GM23338 (cell line): ENCODE measurements around the gene STPG4. TPM values are rescaled to one million over a fixed set of nuclear protein-coding genes. Genes with fewer than 3 reads are reported as not detected.
A peak's percentile ranks its signal among the peaks of the same experiment; 100 is the strongest.

Experiments used
- ATAC-seq: fragments of 200-7000 bp; cut with Tn5 transposase; 3 replicates; pipeline ENCODE4 v1.9.1; 2020
- DNase-seq: peaks from one replicate; pipeline ENCODE4 v3.0.0-alpha.2; 2015; ENCODE audit warnings: low spot score
- H2AFZ ChIP-seq: fragments of 200-600 bp; sonication (generic); 2 replicates; pipeline ENCODE4 v1.8.0; 2016; ENCODE audit warnings: antibody characterized with exemption, mild to moderate bottlenecking, moderate library complexity
- H3F3A ChIP-seq: fragments of 200-600 bp; sonication (generic); replicated peaks from 2 replicates; pipeline ENCODE4 v1.8.0; 2017; ENCODE audit warnings: antibody characterized with exemption, mixed run types, low read depth
- H3K27ac ChIP-seq: fragments of 200-600 bp; sonication (generic); 2 replicates; pipeline ENCODE4 v1.6.1; 2016; ENCODE audit warnings: low read depth
- H3K27me3 ChIP-seq: fragments of 200-600 bp; sonication (generic); 2 replicates; pipeline ENCODE4 v1.8.0; 2016; ENCODE audit warnings: mild to moderate bottlenecking, mixed run types, moderate library complexity; ENCODE audit not compliant: insufficient read depth
- H3K36me3 ChIP-seq: fragments of 200-600 bp; sonication (generic); 2 replicates; pipeline ENCODE4 v1.8.0; 2016; ENCODE audit warnings: mild to moderate bottlenecking; ENCODE audit not compliant: insufficient read depth
- H3K4me1 ChIP-seq: fragments of 200-600 bp; sonication (generic); 2 replicates; pipeline ENCODE4 v1.8.0; 2016; ENCODE audit warnings: mild to moderate bottlenecking, moderate library complexity; ENCODE audit not compliant: insufficient read depth
- H3K4me2 ChIP-seq: fragments of 200-600 bp; sonication (generic); 2 replicates; pipeline ENCODE4 v1.7.1; 2017; ENCODE audit warnings: mixed run types
- H3K4me3 ChIP-seq: fragments of 200-600 bp; sonication (generic); 2 replicates; pipeline ENCODE4 v1.6.1; 2016; ENCODE audit warnings: mixed run types
- H3K79me2 ChIP-seq: fragments of 200-600 bp; sonication (generic); replicated peaks from 2 replicates; pipeline ENCODE4 v1.8.0; 2017; ENCODE audit warnings: mild to moderate bottlenecking; ENCODE audit not compliant: insufficient read depth
- H3K9me2 ChIP-seq: fragments of 200-600 bp; sonication (generic); 2 replicates; pipeline ENCODE4 v1.8.0; 2017; ENCODE audit not compliant: insufficient read depth
- H4K20me1 ChIP-seq: fragments of 200-600 bp; sonication (generic); replicated peaks from 2 replicates; pipeline ENCODE4 v1.8.0; 2017; ENCODE audit warnings: mild to moderate bottlenecking; ENCODE audit not compliant: insufficient read depth
- H3K27ac Mint-ChIP-seq: 2 replicates; pipeline ENCODE4 v1.8.0; 2020; ENCODE audit warnings: inconsistent platforms, mild to moderate bottlenecking, moderate library complexity, mixed read lengths
- H3K27me3 Mint-ChIP-seq: 3 replicates; pipeline ENCODE4 v1.8.0; 2022; ENCODE audit warnings: low read depth, mild to moderate bottlenecking, moderate library complexity, mixed read lengths, inconsistent platforms; ENCODE audit not compliant: insufficient read depth, poor library complexity
- H3K36me3 Mint-ChIP-seq: 3 replicates; pipeline ENCODE4 v1.8.0; 2021; ENCODE audit warnings: low read depth, mild to moderate bottlenecking, inconsistent platforms, moderate library complexity, mixed read lengths
- H3K4me1 Mint-ChIP-seq: 3 replicates; pipeline ENCODE4 v1.8.0; 2020; ENCODE audit warnings: mild to moderate bottlenecking, inconsistent platforms, mixed read lengths
- H3K4me3 Mint-ChIP-seq: 3 replicates; pipeline ENCODE4 v1.8.0; 2021; ENCODE audit warnings: moderate library complexity, mild to moderate bottlenecking, inconsistent platforms, mixed read lengths
- H3K9me3 Mint-ChIP-seq: 3 replicates; pipeline ENCODE4 v1.8.0; 2020; ENCODE audit warnings: moderate library complexity, mild to moderate bottlenecking, inconsistent platforms, mixed read lengths
- CREB1 ChIP-seq: fragments of 250-450 bp; sonication (Bioruptor Pico); IDR thresholded peaks from 2 replicates; pipeline ENCODE4 v1.5.0; 2020; ENCODE audit warnings: low read depth, mild to moderate bottlenecking, moderate library complexity
- EZH2 ChIP-seq: fragments of 200-600 bp; sonication (generic); IDR thresholded peaks from one replicate; pipeline ENCODE4 v1.8.0; 2017; ENCODE audit warnings: antibody characterized with exemption, mild to moderate bottlenecking, low read depth; ENCODE audit not compliant: unreplicated experiment
- EZH2phosphoT487 ChIP-seq: fragments of 200-600 bp; sonication (generic); IDR thresholded peaks from one replicate; pipeline ENCODE4 v1.8.1; 2018; ENCODE audit warnings: antibody characterized with exemption; ENCODE audit not compliant: unreplicated experiment
- NANOG ChIP-seq: IDR thresholded peaks from 2 replicates; pipeline ENCODE4 v1.6.1; 2016; ENCODE audit warnings: antibody characterized with exemption, borderline replicate concordance
- POLR2AphosphoS5 ChIP-seq: IDR thresholded peaks from 2 replicates; pipeline ENCODE4 v1.6.1; 2016; ENCODE audit warnings: antibody characterized with exemption, low read depth
- STAT1 ChIP-seq: IDR thresholded peaks from one replicate; pipeline ENCODE4 v1.6.1; 2016; ENCODE audit warnings: antibody characterized with exemption; ENCODE audit not compliant: unreplicated experiment
- ZNF331 ChIP-seq: fragments of 250-450 bp; sonication (Bioruptor Pico); IDR thresholded peaks from 2 replicates; pipeline ENCODE4 v1.5.0; 2020; ENCODE audit warnings: low read depth, mild to moderate bottlenecking, moderate library complexity
- polyA plus RNA-seq: library from polyadenylated mRNA; unstranded; fragments of >200 nt; fragmentation: Nextera tagmentation; extraction: Ambion mirVana; gene quantifications from 2 replicates; pipeline ENCODE4 v1.2.1, GENCODE V29; 2016
- total RNA-seq: library from RNA; depleted of rRNA; stranded (reverse); fragments of >200 nt; shearing (Covaris generic); gene quantifications from 2 replicates; pipeline ENCODE4 v1.2.3, GENCODE V29; 2014
- TF ChIP-seq, protein P1 (sequence below): fragments of 250-450 bp; sonication (Bioruptor Pico); IDR thresholded peaks from 2 replicates; pipeline ENCODE4 v1.5.0; 2020; ENCODE audit warnings: mild to moderate bottlenecking, moderate library complexity
- TF ChIP-seq, protein P2 (sequence below), 2 experiments: fragments of 200-600 bp in 1 of 2; sonication (generic) in 1 of 2; conservative IDR thresholded peaks; 2 replicates each; pipeline versions ENCODE4 v1.5.1 to v1.6.1; 2016 to 2017; ENCODE audit warnings: antibody characterized with exemption in 2 of 2, low read depth in 2 of 2, mild to moderate bottlenecking in 2 of 2, moderate library complexity in 1 of 2

Gene STPG4
- total and polyA plus RNA-seq, 2 experiments from 2014 or later, result 0.28 TPM; not detected in 1

DNA sequence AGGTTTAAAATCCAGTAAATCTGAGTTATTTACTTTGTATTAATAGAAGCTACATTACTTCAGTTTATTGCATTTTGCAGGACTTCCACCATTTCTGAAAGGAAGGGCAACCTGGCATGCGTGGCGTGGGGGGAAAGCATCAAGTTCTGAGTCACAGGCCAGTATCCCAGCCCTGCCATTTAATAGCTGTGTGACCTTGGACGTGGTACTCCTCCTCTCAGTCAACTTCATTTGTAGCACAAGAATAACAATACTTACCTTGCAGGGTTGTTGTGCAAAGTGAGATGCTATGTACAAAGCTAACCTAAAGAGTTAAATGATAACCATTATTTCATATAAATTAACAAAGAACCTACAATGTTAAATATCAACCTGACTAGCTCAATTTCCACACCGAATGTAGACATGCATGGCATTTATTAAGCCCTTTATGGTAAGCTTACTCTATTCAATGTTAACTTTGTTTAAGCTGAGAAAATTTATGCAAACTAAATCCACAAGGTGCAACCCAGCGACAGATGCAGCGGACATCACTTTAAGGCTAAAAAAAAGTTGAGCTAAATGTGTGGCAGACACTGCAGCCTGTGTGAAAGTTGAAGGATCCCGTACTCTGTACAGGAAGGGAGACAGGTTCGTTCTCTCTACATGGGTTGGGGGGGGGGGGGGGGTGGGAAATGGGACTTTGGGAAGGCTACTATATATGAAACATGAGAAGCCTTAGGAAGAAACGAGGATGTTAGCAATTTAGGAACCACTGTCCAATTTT is 17.2 kb upstream of the STPG4 start:
- ATAC-seq, result no peak
- no peaks in the 10 kb centered on the region for H3K9me2 ChIP-seq
- peaks cover 18% of the 10 kb centered on the region for H3K27me3 Mint-ChIP-seq
- peaks cover 48% of the 10 kb centered on the region for H3K4me1 Mint-ChIP-seq
- H3K36me3 ChIP-seq, result peaks cover 8% of the 10 kb centered on the region; the same call in 1 of the 2 replicates
- H3K9me3 Mint-ChIP-seq, result peaks cover 6% of the 10 kb centered on the region; the same call in 2 of the 3 replicates
- H4K20me1 ChIP-seq, result peaks cover 75% of the 10 kb centered on the region
- peak overlapping the region; percentile 94; the same call in 1 of the 2 replicates for H3K4me3 ChIP-seq
- H3K4me3 Mint-ChIP-seq, result peak overlapping the region; percentile 87
- H3K79me2 ChIP-seq, result peaks cover 88% of the 10 kb centered on the region
- TF ChIP-seq, protein P1, sequence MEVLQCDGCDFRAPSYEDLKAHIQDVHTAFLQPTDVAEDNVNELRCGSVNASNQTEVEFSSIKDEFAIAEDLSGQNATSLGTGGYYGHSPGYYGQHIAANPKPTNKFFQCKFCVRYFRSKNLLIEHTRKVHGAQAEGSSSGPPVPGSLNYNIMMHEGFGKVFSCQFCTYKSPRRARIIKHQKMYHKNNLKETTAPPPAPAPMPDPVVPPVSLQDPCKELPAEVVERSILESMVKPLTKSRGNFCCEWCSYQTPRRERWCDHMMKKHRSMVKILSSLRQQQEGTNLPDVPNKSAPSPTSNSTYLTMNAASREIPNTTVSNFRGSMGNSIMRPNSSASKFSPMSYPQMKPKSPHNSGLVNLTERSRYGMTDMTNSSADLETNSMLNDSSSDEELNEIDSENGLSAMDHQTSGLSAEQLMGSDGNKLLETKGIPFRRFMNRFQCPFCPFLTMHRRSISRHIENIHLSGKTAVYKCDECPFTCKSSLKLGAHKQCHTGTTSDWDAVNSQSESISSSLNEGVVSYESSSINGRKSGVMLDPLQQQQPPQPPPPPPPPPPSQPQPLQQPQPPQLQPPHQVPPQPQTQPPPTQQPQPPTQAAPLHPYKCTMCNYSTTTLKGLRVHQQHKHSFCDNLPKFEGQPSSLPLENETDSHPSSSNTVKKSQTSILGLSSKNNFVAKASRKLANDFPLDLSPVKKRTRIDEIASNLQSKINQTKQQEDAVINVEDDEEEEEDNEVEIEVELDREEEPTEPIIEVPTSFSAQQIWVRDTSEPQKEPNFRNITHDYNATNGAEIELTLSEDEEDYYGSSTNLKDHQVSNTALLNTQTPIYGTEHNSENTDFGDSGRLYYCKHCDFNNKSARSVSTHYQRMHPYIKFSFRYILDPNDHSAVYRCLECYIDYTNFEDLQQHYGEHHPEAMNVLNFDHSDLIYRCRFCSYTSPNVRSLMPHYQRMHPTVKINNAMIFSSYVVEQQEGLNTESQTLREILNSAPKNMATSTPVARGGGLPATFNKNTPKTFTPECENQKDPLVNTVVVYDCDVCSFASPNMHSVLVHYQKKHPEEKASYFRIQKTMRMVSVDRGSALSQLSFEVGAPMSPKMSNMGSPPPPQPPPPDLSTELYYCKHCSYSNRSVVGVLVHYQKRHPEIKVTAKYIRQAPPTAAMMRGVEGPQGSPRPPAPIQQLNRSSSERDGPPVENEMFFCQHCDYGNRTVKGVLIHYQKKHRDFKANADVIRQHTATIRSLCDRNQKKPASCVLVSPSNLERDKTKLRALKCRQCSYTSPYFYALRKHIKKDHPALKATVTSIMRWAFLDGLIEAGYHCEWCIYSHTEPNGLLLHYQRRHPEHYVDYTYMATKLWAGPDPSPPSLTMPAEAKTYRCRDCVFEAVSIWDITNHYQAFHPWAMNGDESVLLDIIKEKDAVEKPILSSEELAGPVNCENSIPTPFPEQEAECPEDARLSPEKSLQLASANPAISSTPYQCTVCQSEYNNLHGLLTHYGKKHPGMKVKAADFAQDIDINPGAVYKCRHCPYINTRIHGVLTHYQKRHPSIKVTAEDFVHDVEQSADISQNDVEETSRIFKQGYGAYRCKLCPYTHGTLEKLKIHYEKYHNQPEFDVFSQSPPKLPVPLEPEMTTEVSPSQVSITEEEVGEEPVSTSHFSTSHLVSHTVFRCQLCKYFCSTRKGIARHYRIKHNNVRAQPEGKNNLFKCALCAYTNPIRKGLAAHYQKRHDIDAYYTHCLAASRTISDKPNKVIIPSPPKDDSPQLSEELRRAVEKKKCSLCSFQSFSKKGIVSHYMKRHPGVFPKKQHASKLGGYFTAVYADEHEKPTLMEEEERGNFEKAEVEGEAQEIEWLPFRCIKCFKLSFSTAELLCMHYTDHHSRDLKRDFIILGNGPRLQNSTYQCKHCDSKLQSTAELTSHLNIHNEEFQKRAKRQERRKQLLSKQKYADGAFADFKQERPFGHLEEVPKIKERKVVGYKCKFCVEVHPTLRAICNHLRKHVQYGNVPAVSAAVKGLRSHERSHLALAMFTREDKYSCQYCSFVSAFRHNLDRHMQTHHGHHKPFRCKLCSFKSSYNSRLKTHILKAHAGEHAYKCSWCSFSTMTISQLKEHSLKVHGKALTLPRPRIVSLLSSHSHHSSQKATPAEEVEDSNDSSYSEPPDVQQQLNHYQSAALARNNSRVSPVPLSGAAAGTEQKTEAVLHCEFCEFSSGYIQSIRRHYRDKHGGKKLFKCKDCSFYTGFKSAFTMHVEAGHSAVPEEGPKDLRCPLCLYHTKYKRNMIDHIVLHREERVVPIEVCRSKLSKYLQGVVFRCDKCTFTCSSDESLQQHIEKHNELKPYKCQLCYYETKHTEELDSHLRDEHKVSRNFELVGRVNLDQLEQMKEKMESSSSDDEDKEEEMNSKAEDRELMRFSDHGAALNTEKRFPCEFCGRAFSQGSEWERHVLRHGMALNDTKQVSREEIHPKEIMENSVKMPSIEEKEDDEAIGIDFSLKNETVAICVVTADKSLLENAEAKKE, result no peak
- TF ChIP-seq CREB1 (CRISPR knock-in tag) (no peak), EZH2phosphoT487 (no peak), NANOG (no peak), STAT1 (no peak), EZH2 (no peak), ZNF331 (CRISPR knock-in tag) (no peak), POLR2AphosphoS5 (no peak)
- TF ChIP-seq, protein P2, sequence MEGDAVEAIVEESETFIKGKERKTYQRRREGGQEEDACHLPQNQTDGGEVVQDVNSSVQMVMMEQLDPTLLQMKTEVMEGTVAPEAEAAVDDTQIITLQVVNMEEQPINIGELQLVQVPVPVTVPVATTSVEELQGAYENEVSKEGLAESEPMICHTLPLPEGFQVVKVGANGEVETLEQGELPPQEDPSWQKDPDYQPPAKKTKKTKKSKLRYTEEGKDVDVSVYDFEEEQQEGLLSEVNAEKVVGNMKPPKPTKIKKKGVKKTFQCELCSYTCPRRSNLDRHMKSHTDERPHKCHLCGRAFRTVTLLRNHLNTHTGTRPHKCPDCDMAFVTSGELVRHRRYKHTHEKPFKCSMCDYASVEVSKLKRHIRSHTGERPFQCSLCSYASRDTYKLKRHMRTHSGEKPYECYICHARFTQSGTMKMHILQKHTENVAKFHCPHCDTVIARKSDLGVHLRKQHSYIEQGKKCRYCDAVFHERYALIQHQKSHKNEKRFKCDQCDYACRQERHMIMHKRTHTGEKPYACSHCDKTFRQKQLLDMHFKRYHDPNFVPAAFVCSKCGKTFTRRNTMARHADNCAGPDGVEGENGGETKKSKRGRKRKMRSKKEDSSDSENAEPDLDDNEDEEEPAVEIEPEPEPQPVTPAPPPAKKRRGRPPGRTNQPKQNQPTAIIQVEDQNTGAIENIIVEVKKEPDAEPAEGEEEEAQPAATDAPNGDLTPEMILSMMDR (conservative IDR thresholded peaks at IDR 0.05; ENCODE audit: low read depth in 2 of 2), result no peak
- no peaks in the 10 kb centered on the region for H3K27me3 ChIP-seq
- DNase-seq, result no peak
- peak overlapping the region; percentile 89 for H3K4me2 ChIP-seq
- peaks cover 62% of the 10 kb centered on the region for H3K36me3 Mint-ChIP-seq
- no peak overlapping the region for H3K27ac Mint-ChIP-seq
- no peak overlapping the region for H2AFZ ChIP-seq
- peaks cover 39% of the 10 kb centered on the region for H3K4me1 ChIP-seq
- no peak overlapping the region for H3K27ac ChIP-seq
- H3F3A ChIP-seq, result no peaks in the 10 kb centered on the region; the same call in 1 of the 2 replicates
